Right ventricle myocardium inferior (tissue), 1 donor: ENCODE measurements around the gene CINP. TPM values are rescaled to one million over a fixed set of nuclear protein-coding genes. Genes with fewer than 3 reads are reported as not detected.
"Not testable (repeated sequence)": the region's sequence is repeated elsewhere in the genome, so short reads cannot be mapped to it uniquely, and the experiment has no call there.

ENCODE experiments used
- ATAC-seq: fragments of 200-7000 bp; cut with Tn5 transposase; one replicate; pipeline ENCODE4 v1.9.1; 2020; ENCODE audit warnings: mild to moderate bottlenecking, moderate library complexity
- DNase-seq: peaks from one replicate; pipeline ENCODE4 v3.0.0; 2021; ENCODE audit errors: missing footprints
- intact Hi-C: fragments of 100-400 bp; cut with DNase I; formaldehyde crosslinking; loops from one replicate; pipeline ENCODE4 v1.11.0; 2022
- total RNA-seq: library from RNA; stranded (reverse); fragmentation: NEBNext Ultra II Directional; extraction: Animal tissue kit (Norgen Biotek cat#: 25700); gene quantifications from one replicate; pipeline ENCODE4 v1.2.1, GENCODE V29; 2021
- donor health status: DM: no; HTN: yes; CAD: no; lungs with severe emphysema.

The CINP gene
- total RNA-seq, 1 donor from 2014 or later: 31.1 TPM

- ATAC-seq (no peak), DNase-seq (no peak)
- intact Hi-C loops: loop anchor here (2.0 to 10.0 kb wide), 2 partner anchors 47 to 233 kb away; partner anchors contain the start of gene RCOR1
Observed at GRCh38 chr14:102362084-102362483, 606 bp downstream of the CINP start.

GRCh38 chr14:102360388-102360787 lies 2.3 kb downstream of the CINP start:
- no peak for ATAC-seq
- intact Hi-C loops: loop anchor here (10.0 kb wide), 1 partner anchor 234 kb away; the partner anchor contains the start of gene RCOR1
- DNase-seq: no peak

GRCh38 chr14:102359341-102359740 lies 3.3 kb downstream of the CINP start:
- intact Hi-C loops: no loop called here
- DNase-seq: no peak
- ATAC-seq: no peak

GRCh38 chr14:102356280-102356679 lies 6.4 kb downstream of the CINP start:
- ATAC-seq (no peak), DNase-seq (no peak)
- intact Hi-C loops: no loop called here

GRCh38 chr14:102353126-102353619 lies 9.5 kb downstream of the CINP start:
- no peak for DNase-seq
- ATAC-seq: no peak
- intact Hi-C loops: no loop called here

GRCh38 chr14:102352213-102352612 lies 10.5 kb downstream of the CINP start:
- intact Hi-C loops: no loop called here
- DNase-seq (no peak), ATAC-seq (no peak)

GRCh38 chr14:102351593-102351992 lies 11.1 kb downstream of the CINP start:
- ATAC-seq: peak; percentile 39
- DNase-seq, intact Hi-C loops: not testable (repeated sequence)

GRCh38 chr14:102351023-102351422 lies 11.7 kb downstream of the CINP start:
- intact Hi-C loops: no loop called here
- no peak for DNase-seq
- no peak for ATAC-seq

GRCh38 chr14:102348376-102348775 lies 14.3 kb downstream of the CINP start:
- DNase-seq (no peak), ATAC-seq (no peak)
- intact Hi-C loops: no loop called here

GRCh38 chr14:102346645-102347044 lies 16.0 kb downstream of the CINP start:
- intact Hi-C loops: no loop called here
- DNase-seq: no peak
- ATAC-seq: no peak

GRCh38 chr14:102345232-102345631 lies 17.5 kb downstream of the CINP start:
- DNase-seq: no peak
- intact Hi-C loops: no loop called here
- ATAC-seq: no peak

GRCh38 chr14:102344485-102344884 lies 18.2 kb downstream of the CINP start:
- intact Hi-C loops: no loop called here
- DNase-seq (no peak), ATAC-seq (no peak)

GRCh38 chr14:102344084-102344483 lies 18.6 kb downstream of the CINP start:
- no peak for DNase-seq
- intact Hi-C loops: no loop called here
- ATAC-seq: no peak

GRCh38 chr14:102342238-102342637 lies 20.5 kb downstream of the CINP start:
- ATAC-seq: no peak
- no peak for DNase-seq
- intact Hi-C loops: no loop called here

- ATAC-seq: no peak
- no peak for DNase-seq
- intact Hi-C loops: no loop called here
Observed at GRCh38 chr14:102341566-102341965, 21.1 kb downstream of the CINP start.

- ATAC-seq: no peak
- DNase-seq: no peak
- intact Hi-C loops: no loop called here
Observed at GRCh38 chr14:102338724-102339123, 24.0 kb downstream of the CINP start.

GRCh38 chr14:102335163-102335562 lies 27.5 kb downstream of the CINP start:
- DNase-seq (no peak), ATAC-seq (no peak)
- intact Hi-C loops: no loop called here

GRCh38 chr14:102333795-102334705 lies 28.6 kb downstream of the CINP start:
- no peak for DNase-seq
- intact Hi-C loops: no loop called here
- no peak for ATAC-seq

GRCh38 chr14:102333390-102333789 lies 29.3 kb downstream of the CINP start:
- ATAC-seq (no peak), DNase-seq (no peak)
- intact Hi-C loops: no loop called here

- DNase-seq: no peak
- no peak for ATAC-seq
- intact Hi-C loops: no loop called here
Observed at GRCh38 chr14:102330806-102331205, 31.9 kb downstream of the CINP start.
